Amniotic epithelial cell (primary cell): ENCODE measurements around the gene TNS4.
A peak's percentile ranks its signal among the peaks of the same experiment; 100 is the strongest.

Experiments used
- DNase-seq: peaks from one replicate; pipeline ENCODE4 v3.0.0-alpha.2; 2010; ENCODE audit warnings: low read depth

The TNS4 gene

GRCh38 chr17:40457964-40458791, 43.2 kb downstream of the TNS4 start:
- DNase-seq = peak; percentile 86

- peak; percentile 4 for DNase-seq
Measured at GRCh38 chr17:40457369-40457768, 44.1 kb downstream of the TNS4 start.

GRCh38 chr17:40456396-40456951, 44.9 kb downstream of the TNS4 start:
- DNase-seq = peak; percentile 7

GRCh38 chr17:40454613-40454995, 46.8 kb downstream of the TNS4 start:
- DNase-seq = no peak

- DNase-seq = peak; percentile 84
Measured at GRCh38 chr17:40453881-40454612, 47.4 kb downstream of the TNS4 start.

- DNase-seq = peak; percentile 44
Measured at GRCh38 chr17:40452921-40453378, 48.5 kb downstream of the TNS4 start.

GRCh38 chr17:40452216-40452787, 49.1 kb downstream of the TNS4 start:
- peak; percentile 93 for DNase-seq

- DNase-seq = peak; percentile 95
Measured at GRCh38 chr17:40451420-40451819, 50.0 kb downstream of the TNS4 start.

- DNase-seq = peak; percentile 65
Measured at GRCh38 chr17:40450175-40450574, 51.2 kb downstream of the TNS4 start.

- DNase-seq = peak; percentile 61
Measured at GRCh38 chr17:40448639-40449261, 52.7 kb downstream of the TNS4 start.

GRCh38 chr17:40448213-40448638, 53.2 kb downstream of the TNS4 start:
- no peak for DNase-seq

- no peak for DNase-seq
Measured at GRCh38 chr17:40447806-40448205, 53.6 kb downstream of the TNS4 start.

- DNase-seq = no peak
Measured at GRCh38 chr17:40447148-40447644, 54.2 kb downstream of the TNS4 start.

- DNase-seq = no peak
Measured at GRCh38 chr17:40445751-40446468, 55.5 kb downstream of the TNS4 start.

GRCh38 chr17:40443988-40444899, 57.2 kb downstream of the TNS4 start:
- DNase-seq = no peak

GRCh38 chr17:40443196-40443987, 58.0 kb downstream of the TNS4 start, which contains the start of gene IGFBP4:
Gene IGFBP4, plus strand, starts transcription at chr17:40443450. Its CDS starts 286 bp downstream, at chr17:40443736.
- peak; percentile 68 for DNase-seq

- no peak for DNase-seq
Measured at GRCh38 chr17:40442392-40443195, 58.8 kb downstream of the TNS4 start.

- no peak for DNase-seq
Measured at GRCh38 chr17:40440166-40440565, 61.3 kb downstream of the TNS4 start.
